Uterus (tissue), 2 donors: ENCODE measurements around the gene SNX9.

Experiments
- CTCF ChIP-seq, 4 experiments: fragments of 200-600 bp in 2 of 4; fragments of 450-650 bp in 2 of 4; sonication (generic) in 2 of 4; IDR thresholded peaks; one replicate each; pipeline ENCODE4 v1.5.1; 2016 to 2019; ENCODE audit warnings: antibody characterized with exemption in 4 of 4, mild to moderate bottlenecking in 2 of 4, moderate library complexity in 1 of 4
- POLR2A ChIP-seq, 2 donors: fragments of 450-650 bp; IDR thresholded peaks; one replicate each; pipeline ENCODE4 v1.6.1; 2016; ENCODE audit warnings: antibody characterized with exemption in 2 of 2, mild to moderate bottlenecking in 1 of 2, moderate library complexity in 1 of 2

GRCh38 chr6:157860505-157860991, 37.5 kb downstream of the SNX9 start:
- TF ChIP-seq CTCF (IDR thresholded peaks at IDR 0.05): no peak
- TF ChIP-seq POLR2A (IDR thresholded peaks at IDR 0.05): no peak
